IPS DF 4.7 (cell line): Measurements from ENCODE around the gene KDM5A.
"Not testable (repeated sequence)": the region's sequence is repeated elsewhere in the genome, so short reads cannot be mapped to it uniquely, and the experiment has no call there.

ENCODE experiments used
- DNase-seq: peaks from one replicate; pipeline ENCODE4 v3.0.0-alpha.2; 2013; ENCODE audit warnings: low spot score; ENCODE audit errors: extremely low read depth

The KDM5A gene

DNA sequence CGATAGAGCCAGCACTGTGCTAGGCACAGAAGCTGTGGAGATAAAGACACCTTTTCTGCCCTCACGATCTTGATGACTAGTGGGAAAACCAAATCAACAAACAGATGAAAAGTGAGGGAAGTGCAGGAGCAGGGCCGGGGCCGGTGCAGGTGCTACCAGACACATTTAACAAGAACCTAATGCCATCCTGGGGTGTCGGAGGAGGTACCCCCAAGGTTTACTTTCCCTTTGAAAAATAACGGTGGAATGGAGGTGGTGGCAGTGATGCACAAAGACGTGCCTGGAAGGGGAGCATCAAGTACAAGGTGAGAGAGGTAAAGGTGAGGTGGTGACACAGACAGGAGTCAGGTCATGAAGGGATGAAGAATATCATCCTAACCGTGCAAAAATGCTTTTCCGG is 148.6 kb downstream of the KDM5A start:
- no peak for DNase-seq

DNA sequence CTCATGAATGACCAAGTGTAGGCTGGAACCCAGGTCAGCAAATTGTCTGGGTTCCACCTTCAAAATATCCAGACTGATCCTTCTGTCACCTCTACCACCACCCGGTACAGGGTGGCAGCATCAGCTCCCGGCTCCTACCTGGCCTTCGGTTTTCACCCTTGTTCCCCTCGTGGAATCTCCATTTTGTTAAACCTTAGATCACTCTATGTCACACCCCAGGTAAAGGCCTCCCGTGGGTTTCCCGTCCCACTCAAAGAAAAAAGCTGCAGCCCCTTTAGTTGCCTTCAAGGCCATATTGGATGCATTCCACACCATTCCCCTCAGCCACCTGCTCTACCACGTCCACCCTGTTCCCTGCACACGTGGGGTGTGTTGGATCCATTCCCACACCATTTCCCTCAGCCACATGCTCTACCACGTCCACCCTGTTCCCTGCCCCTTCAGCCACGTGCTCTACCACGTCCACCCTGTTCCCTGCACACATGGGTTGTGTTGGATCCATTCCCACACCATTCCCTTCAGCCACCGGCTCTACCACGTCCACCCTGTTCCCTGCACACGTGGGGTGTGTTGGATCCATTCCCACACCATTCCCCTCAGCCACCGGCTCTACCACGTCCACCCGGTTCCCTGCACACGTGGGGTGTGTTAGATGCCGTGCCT is 150.3 kb downstream of the KDM5A start:
- no peak for DNase-seq

GRCh38 chr12:238116-238515 is 151.0 kb downstream of the KDM5A start:
- DNase-seq: no peak

- DNase-seq: no peak
Observed at GRCh38 chr12:237026-237815, 151.9 kb downstream of the KDM5A start.

- no peak for DNase-seq
Observed at GRCh38 chr12:236445-236844, 152.7 kb downstream of the KDM5A start.

DNA sequence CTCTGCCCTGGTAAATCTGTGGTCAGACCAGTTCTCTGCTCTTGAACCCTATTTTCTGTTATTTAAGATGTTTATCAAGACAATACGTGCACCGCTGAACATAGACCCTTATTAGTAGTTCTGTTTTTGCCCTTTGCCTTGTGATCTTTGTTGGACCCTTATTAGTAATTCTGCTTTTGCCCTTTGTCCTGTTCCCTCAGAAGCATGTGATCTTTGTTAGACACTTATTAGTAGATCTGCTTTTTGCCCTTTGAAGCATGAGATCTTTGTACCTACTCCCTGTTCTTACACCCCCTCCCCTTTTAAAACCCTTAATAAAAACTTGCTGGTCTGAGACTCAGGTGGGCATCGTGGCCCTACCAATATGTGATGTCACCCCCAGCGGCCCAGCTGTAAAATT is 153.2 kb downstream of the KDM5A start:
- not testable (repeated sequence) for DNase-seq

- DNase-seq: no peak
Observed at GRCh38 chr12:234891-235415, 154.2 kb downstream of the KDM5A start.

DNA sequence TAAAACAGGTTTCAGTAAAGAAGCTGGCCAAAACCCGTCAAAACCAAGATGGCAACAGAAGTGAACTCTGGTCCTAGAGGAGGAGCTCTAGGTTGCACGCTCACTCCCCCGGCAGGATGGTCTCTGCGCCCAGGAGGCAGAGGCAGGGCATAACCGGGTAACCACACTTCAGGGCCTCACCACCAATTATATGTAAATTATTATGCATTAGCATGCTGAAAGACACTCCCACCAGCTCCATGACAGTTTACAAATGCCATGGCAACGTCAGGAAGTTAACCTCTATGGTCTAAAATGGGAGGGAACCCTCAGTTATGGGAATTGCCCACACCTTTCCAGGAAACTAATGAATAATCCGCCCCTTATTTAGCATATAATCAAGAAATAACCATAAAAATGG is 155.1 kb downstream of the KDM5A start:
- no peak for DNase-seq

DNA sequence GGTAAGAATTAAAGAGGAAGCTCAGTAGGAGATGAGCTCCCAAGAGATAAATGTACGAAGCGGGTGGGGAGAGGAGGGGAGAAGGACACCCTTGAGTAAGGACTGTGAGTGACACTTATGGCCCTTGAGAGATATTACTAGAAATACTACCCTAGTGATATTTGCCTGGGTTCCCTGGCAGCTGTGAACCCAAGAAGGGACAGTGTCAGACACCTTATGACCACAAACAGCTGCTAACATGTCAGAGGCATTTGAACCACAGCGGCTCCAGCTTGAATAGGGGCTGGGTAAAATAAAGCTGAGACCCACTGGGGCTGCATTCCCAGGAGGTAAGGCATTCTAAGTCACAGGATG is 155.5 kb downstream of the KDM5A start:
- no peak for DNase-seq

DNA sequence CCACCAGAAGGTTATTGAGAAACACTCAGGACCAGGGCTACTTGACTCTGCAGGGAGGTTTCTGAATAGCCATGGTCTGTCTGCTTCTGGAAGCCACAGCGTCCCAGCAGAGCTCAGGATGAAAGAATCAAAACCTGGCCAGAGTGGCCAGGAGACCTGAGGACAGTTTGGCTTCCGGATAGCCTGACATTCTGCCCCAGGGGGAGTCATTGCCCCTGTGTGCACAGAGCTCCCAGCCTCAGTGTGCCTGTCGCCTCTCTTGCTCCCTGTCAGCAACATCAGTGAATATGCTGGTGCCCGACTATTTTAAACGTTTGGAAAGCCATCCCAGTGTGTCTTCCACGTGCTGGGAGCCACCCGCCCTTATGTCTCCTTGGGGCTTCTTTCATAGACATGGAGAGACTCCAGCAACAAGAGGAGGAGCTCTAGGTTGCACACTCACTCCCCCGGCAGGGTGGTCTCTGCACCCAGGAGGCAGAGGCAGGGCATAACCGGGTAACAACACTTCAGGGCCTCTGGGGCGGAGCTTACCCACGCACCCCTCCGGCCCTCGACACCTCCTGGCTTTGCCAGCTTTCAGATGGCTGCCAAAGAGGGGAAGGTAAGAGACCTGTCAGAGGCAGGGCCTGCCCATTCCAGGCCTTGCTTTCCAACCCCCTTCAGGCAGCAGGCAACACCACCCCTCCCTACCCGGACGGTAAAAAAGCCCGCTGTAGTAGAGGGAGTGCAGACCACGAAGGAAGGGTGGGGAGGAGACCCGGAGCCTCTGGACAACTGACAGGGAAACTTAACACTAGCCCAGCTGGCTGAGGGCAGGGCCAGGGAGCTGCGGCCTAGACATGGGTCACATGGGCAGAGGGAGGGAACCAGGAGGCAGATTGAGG is 156.1 kb downstream of the KDM5A start:
- DNase-seq: no peak

GRCh38 chr12:230925-231671 is 158.0 kb downstream of the KDM5A start:
- no peak for DNase-seq
